SU-DHL-6 (cell line): ENCODE results near the gene ZSCAN2.

Experiments
- H2AFZ ChIP-seq: fragments of 200-600 bp; sonication (generic); 2 replicates; pipeline ENCODE4 v1.6.1; 2014; ENCODE audit warnings: low read depth, mild to moderate bottlenecking, moderate library complexity, mixed read lengths, antibody characterized with exemption, low read length; ENCODE audit not compliant: severe bottlenecking
- H3F3A ChIP-seq: fragments of 200-600 bp; shearing (Covaris generic); 2 replicates; pipeline ENCODE4 v1.6.0; 2016; ENCODE audit warnings: antibody characterized with exemption, mild to moderate bottlenecking; ENCODE audit not compliant: insufficient read depth
- H3K27ac ChIP-seq: fragments of 200-600 bp; sonication (generic); 2 replicates; pipeline ENCODE4 v1.5.1; 2016; ENCODE audit warnings: low read depth, mild to moderate bottlenecking, low read length, moderate library complexity, mixed read lengths
- H3K27me3 ChIP-seq: fragments of 200-600 bp; sonication (generic), shearing (Covaris generic); 2 replicates; pipeline ENCODE4 v1.6.0; 2014; ENCODE audit warnings: mild to moderate bottlenecking, low read length
- H3K36me3 ChIP-seq: fragments of 200-600 bp; sonication (generic); 2 replicates; pipeline ENCODE4 v1.6.1; 2014; ENCODE audit warnings: mild to moderate bottlenecking, low read length, mixed read lengths
- H3K4me2 ChIP-seq: fragments of 300-600, 200-600 bp; shearing (Covaris generic), sonication (generic); 2 replicates; pipeline ENCODE4 v1.6.0; 2014; ENCODE audit warnings: low read length, low read depth, mild to moderate bottlenecking; ENCODE audit not compliant: poor library complexity, severe bottlenecking
- H3K4me3 ChIP-seq: fragments of 200-600 bp; sonication (generic); 2 replicates; pipeline ENCODE4 v1.5.1; 2014; ENCODE audit warnings: antibody characterized with exemption, low read length, mild to moderate bottlenecking, mixed read lengths; ENCODE audit not compliant: insufficient read depth, poor library complexity, severe bottlenecking
- H3K79me2 ChIP-seq: fragments of 200-600 bp; sonication (generic); 2 replicates; pipeline ENCODE4 v1.6.1; 2014; ENCODE audit warnings: mild to moderate bottlenecking, low read length, moderate library complexity; ENCODE audit not compliant: insufficient read depth
- H3K9ac ChIP-seq: fragments of 200-600 bp; sonication (generic); 2 replicates; pipeline ENCODE4 v1.7.0; 2014; ENCODE audit warnings: mild to moderate bottlenecking, low read length
- H3K9me2 ChIP-seq: fragments of 200-600 bp; sonication (generic); replicated peaks from 2 replicates; pipeline ENCODE4 v1.6.1; 2014; ENCODE audit warnings: low read length; ENCODE audit not compliant: insufficient read depth
- H3K9me3 ChIP-seq: fragments of 200-600 bp; sonication (generic); 2 replicates; pipeline ENCODE4 v1.6.1; 2014; ENCODE audit warnings: low read length, mixed read lengths; ENCODE audit not compliant: insufficient read depth
- H4K20me1 ChIP-seq: fragments of 200-600 bp; sonication (generic); 2 replicates; pipeline ENCODE4 v1.6.1; 2014; ENCODE audit warnings: low read depth, mild to moderate bottlenecking, antibody characterized with exemption, low read length, moderate library complexity, mixed read lengths
- CTCF ChIP-seq: fragments of 200-600 bp; sonication (generic); IDR thresholded peaks from one replicate; pipeline ENCODE4 v1.5.1; 2017; ENCODE audit warnings: antibody characterized with exemption, mild to moderate bottlenecking, low read length, moderate library complexity; ENCODE audit not compliant: insufficient read depth, poor library complexity, severe bottlenecking
- EZH2phosphoT487 ChIP-seq: fragments of 200-600 bp; sonication (generic), shearing (Covaris generic); conservative IDR thresholded peaks from 2 replicates; pipeline ENCODE4 v1.6.1; 2018; ENCODE audit warnings: mild to moderate bottlenecking, antibody characterized with exemption, low read length, moderate library complexity, mixed read lengths

ZSCAN2 gene

DNA sequence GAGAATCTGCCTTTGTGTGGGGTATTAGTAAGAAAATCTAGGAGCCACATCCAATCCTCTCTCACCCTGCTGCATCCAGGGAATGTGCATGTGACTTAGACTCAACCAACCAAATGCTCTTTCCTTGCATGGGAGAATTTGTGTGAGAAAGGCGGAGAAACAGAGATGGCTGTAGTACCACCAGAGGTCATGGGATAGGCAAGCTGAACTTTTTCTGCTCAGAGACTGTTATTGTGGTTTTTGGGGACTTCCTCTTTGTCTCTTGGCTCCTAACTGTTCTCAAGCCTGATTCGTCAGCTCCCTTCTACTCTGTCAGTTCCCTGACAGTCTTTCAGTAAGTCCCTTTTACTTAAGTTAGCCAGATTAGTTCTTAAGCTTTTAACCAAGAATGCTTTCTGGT lies 2.6 kb upstream of the ZSCAN2 start:
- Histone ChIP-seq H3K27ac (peak overlapping the region; percentile 83), H3K9ac (peak overlapping the region; percentile 36), H4K20me1 (no peaks in the 10 kb centered on the region)

GRCh38 chr15:84598993-84599392 lies 1.8 kb upstream of the ZSCAN2 start:
- Histone ChIP-seq H4K20me1 (no peaks in the 10 kb centered on the region), H3F3A (peaks cover 15% of the 10 kb centered on the region), H3K27me3 (no peaks in the 10 kb centered on the region), H3K9me3 (no peaks in the 10 kb centered on the region), H3K9me2 (no peaks in the 10 kb centered on the region), H3K4me3 (no peak overlapping the region), H3K27ac (peak overlapping the region; percentile 83), H3K9ac (peak overlapping the region; percentile 36), H2AFZ (peak overlapping the region; percentile 78), H3K79me2 (no peaks in the 10 kb centered on the region), H3K36me3 (no peaks in the 10 kb centered on the region), H3K4me2 (peak overlapping the region; percentile 50)
- TF ChIP-seq CTCF = peak; percentile 87
- TF ChIP-seq EZH2phosphoT487 = no peak

More for the DNA sequence above, 2.6 kb upstream of the ZSCAN2 start:
- no peak for TF ChIP-seq CTCF
- no peak for TF ChIP-seq EZH2phosphoT487
- H3K79me2 ChIP-seq = no peaks in the 10 kb centered on the region
- no peaks in the 10 kb centered on the region for H3K9me2 ChIP-seq
- peak overlapping the region; percentile 78 for H2AFZ ChIP-seq
- H3K36me3 ChIP-seq = no peaks in the 10 kb centered on the region
- H3K9me3 ChIP-seq = no peaks in the 10 kb centered on the region
- no peaks in the 10 kb centered on the region for H3K27me3 ChIP-seq
- H3F3A ChIP-seq = peaks cover 15% of the 10 kb centered on the region
- peak overlapping the region; percentile 50 for H3K4me2 ChIP-seq
- peak overlapping the region; percentile 1 for H3K4me3 ChIP-seq

- Histone ChIP-seq H3K4me3 (no peak overlapping the region), H3K9me2 (no peaks in the 10 kb centered on the region), H3K9me3 (no peaks in the 10 kb centered on the region), H3K27ac (no peak overlapping the region), H2AFZ (no peak overlapping the region), H3K9ac (no peak overlapping the region), H3K36me3 (no peaks in the 10 kb centered on the region), H3F3A (peaks cover 15% of the 10 kb centered on the region), H4K20me1 (no peaks in the 10 kb centered on the region), H3K79me2 (no peaks in the 10 kb centered on the region), H3K4me2 (peak overlapping the region; percentile 74), H3K27me3 (no peaks in the 10 kb centered on the region)
- TF ChIP-seq CTCF = no peak
- TF ChIP-seq EZH2phosphoT487 = no peak
Observed at GRCh38 chr15:84599906-84600305, 903 bp upstream of the ZSCAN2 start.
